ENCODE results near the gene LARGE1. TPM values are rescaled to one million over a fixed set of nuclear protein-coding genes. Genes with fewer than 3 reads are reported as not detected.

Gene LARGE1
- polyA plus RNA-seq, 1 experiment: 8.5 TPM

DNA sequence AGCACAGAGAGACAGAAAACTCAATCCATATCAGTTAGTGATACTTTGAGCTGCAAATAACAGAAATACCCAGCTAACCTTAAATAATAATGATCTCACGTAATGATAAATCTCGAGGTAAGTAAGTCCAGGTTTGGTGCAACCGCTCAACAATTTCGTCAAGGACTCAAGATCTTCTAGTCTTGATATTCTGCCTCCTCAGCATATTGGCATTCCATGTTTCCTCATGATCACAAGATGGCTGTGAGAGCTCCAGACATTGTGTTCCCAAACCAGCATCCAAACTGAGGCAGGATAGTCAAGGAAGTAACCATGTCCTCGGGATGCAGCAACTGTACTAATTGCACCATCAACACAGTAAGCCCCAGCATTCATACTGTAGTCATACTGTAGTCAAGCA is 7.5 kb upstream of the LARGE1 start:
- TF ChIP-seq, protein P1, sequence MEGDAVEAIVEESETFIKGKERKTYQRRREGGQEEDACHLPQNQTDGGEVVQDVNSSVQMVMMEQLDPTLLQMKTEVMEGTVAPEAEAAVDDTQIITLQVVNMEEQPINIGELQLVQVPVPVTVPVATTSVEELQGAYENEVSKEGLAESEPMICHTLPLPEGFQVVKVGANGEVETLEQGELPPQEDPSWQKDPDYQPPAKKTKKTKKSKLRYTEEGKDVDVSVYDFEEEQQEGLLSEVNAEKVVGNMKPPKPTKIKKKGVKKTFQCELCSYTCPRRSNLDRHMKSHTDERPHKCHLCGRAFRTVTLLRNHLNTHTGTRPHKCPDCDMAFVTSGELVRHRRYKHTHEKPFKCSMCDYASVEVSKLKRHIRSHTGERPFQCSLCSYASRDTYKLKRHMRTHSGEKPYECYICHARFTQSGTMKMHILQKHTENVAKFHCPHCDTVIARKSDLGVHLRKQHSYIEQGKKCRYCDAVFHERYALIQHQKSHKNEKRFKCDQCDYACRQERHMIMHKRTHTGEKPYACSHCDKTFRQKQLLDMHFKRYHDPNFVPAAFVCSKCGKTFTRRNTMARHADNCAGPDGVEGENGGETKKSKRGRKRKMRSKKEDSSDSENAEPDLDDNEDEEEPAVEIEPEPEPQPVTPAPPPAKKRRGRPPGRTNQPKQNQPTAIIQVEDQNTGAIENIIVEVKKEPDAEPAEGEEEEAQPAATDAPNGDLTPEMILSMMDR (IDR thresholded peaks at IDR 0.05; ENCODE audit: insufficient read depth, low read depth, low read length): no peak
- CTCF ChIA-PET: no interaction called here
- POLR2A ChIA-PET: no interaction called here

DNA sequence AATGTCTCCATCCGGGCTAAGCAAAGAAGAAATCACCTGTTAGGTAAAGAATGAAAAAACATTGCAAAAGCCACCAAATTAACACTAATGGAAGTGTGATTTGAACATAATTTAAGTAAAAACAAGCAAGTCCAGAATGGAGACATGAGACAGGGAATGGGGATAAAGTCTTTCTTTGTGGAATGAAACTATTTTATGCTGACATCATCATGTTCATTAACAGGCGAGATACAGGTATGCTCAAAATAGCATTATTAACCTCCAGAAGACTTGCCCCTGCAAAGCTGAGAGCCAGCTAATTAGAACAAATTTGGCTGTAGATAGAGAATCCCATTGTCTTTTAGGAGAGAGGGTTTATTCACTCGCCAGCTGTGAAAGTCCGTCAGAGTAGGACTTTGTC is 4.9 kb upstream of the LARGE1 start:
- Histone ChIP-seq H3K4me3 (ENCODE audit: low read depth, low read length) (no peak overlapping the region), H3K36me3 (ENCODE audit: control insufficient read depth, insufficient read depth, low read length) (no peaks in the 10 kb centered on the region), H3K27me3 (ENCODE audit: control insufficient read depth, insufficient read depth, low read length) (no peaks in the 10 kb centered on the region; the same call in 1 of the 2 replicates)
- POLR2A ChIA-PET: no interaction called here
- CTCF ChIA-PET: interaction anchor here (0.7 to 1.9 kb wide), 5 partner anchors 8 to 1230 kb away, joined by 3 to 7 read pairs (median 5); no protein-coding TSS in a partner anchor
- DNase-seq (ENCODE audit: low read depth): no peak
- TF ChIP-seq, protein P1 (IDR thresholded peaks at IDR 0.05; ENCODE audit: insufficient read depth, low read depth, low read length): no peak

More for the DNA sequence above, 7.5 kb upstream of the LARGE1 start:
- Histone ChIP-seq H3K4me3 (ENCODE audit: low read depth, low read length) (no peak overlapping the region), H3K27me3 (ENCODE audit: control insufficient read depth, insufficient read depth, low read length) (no peaks in the 10 kb centered on the region; the same call in 1 of the 2 replicates), H3K36me3 (ENCODE audit: control insufficient read depth, insufficient read depth, low read length) (no peaks in the 10 kb centered on the region)
- no peak for DNase-seq (ENCODE audit: low read depth)

DNA sequence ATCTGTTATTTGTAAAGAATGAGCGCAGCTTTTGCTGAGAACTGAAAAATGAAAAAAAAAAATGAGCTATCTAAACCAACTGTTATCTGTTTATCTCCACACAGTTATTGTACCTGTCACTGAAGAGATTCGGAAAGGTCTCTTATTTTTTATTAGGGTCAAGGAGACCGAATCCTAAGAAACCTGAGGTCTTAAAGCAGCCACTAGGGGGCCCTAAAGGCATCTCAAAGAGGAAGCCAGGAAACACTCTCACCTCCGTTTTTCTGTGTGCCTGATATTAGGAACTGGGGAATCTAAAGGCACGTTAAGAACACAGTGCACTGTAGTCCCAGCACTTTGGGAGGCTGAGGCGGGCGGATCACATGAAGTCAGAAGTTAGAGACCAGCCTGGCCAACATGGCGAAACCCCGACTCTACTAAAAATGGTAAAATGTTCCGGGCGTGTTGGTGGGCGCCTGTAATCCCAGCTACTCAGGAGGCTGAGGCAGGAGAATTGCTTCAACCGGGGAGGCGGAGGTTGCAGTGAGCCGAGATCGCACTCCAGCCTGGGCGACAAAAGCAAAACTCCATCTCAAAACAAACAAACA is 3.5 kb upstream of the LARGE1 start:
- CTCF ChIA-PET: interaction anchor here (0.6 to 4.8 kb wide), 25 partner anchors 9 to 1999 kb away, joined by 3 to 25 read pairs (median 4); no protein-coding TSS in a partner anchor
- Histone ChIP-seq H3K4me3 (ENCODE audit: low read depth, low read length) (no peak overlapping the region), H3K27me3 (ENCODE audit: control insufficient read depth, insufficient read depth, low read length) (no peaks in the 10 kb centered on the region; the same call in 1 of the 2 replicates)

DNA sequence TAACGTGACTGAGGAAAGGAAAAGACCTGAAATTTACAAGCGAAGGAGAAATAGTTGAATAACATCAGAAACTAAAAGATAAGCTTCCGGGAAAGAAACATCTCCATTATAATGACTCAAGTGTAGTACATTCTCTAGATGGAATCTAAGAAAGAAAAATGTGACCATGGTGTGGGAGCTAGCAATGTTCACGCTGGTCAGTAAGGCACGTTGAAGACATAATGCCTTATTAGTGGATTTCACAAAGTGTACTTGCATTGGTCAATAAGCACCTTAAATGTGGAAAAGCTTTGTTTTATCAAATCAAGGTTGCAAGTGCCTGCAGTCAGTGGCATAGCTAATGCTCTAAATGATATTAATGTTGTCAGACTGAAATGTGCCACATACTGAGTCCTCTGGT is 2.8 kb upstream of the LARGE1 start:
- Histone ChIP-seq H3K27me3 (ENCODE audit: control insufficient read depth, insufficient read depth, low read length) (no peaks in the 10 kb centered on the region; the same call in 1 of the 2 replicates), H3K4me3 (ENCODE audit: low read depth, low read length) (peak overlapping the region; percentile 56), H3K36me3 (ENCODE audit: control insufficient read depth, insufficient read depth, low read length) (no peaks in the 10 kb centered on the region)
- DNase-seq (ENCODE audit: low read depth): no peak
- TF ChIP-seq, protein P1 (IDR thresholded peaks at IDR 0.05; ENCODE audit: insufficient read depth, low read depth, low read length): no peak
- ChIA-PET POLR2A (interaction anchor here (0.7 kb wide), 1 partner anchor 246 kb away, joined by 6 read pairs; no protein-coding TSS in a partner anchor), CTCF (interaction anchor here (0.6 to 4.8 kb wide), 28 partner anchors 10 to 1236 kb away, joined by 3 to 25 read pairs (median 4); no protein-coding TSS in a partner anchor)

More for the DNA sequence above, 3.5 kb upstream of the LARGE1 start:
- no peak for DNase-seq (ENCODE audit: low read depth)
- TF ChIP-seq, protein P1 (IDR thresholded peaks at IDR 0.05; ENCODE audit: insufficient read depth, low read depth, low read length): peak; percentile 81
- POLR2A ChIA-PET: no interaction called here
- H3K36me3 ChIP-seq (ENCODE audit: control insufficient read depth, insufficient read depth, low read length): no peaks in the 10 kb centered on the region

DNA sequence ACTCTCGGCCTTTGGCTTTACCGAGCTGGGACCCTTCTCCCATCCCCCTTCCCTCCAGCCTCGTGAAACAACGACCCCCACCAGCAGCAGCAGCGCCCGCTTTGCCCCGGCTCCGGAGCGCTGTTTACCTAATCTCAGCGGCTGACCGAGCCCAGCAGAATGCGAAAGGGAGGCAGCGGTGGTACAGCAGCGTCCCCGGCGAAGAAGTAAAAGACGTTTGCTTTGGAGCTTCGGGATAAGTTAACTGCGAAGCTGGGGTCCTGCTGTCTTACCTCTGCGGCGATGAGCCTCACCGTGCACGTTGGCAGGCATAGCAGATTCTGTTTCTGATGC is 2.0 kb upstream of the LARGE1 start:
- ChIA-PET POLR2A (interaction anchor here (1.1 kb wide), 1 partner anchor 12 kb away, joined by 3 read pairs; no protein-coding TSS in a partner anchor), CTCF (interaction anchor here (0.7 to 4.8 kb wide), 26 partner anchors 11 to 1236 kb away, joined by 3 to 25 read pairs (median 4); no protein-coding TSS in a partner anchor)
- Histone ChIP-seq H3K27me3 (ENCODE audit: control insufficient read depth, insufficient read depth, low read length) (no peaks in the 10 kb centered on the region; the same call in 1 of the 2 replicates), H3K36me3 (ENCODE audit: control insufficient read depth, insufficient read depth, low read length) (no peaks in the 10 kb centered on the region), H3K4me3 (ENCODE audit: low read depth, low read length) (peak overlapping the region; percentile 56)
- TF ChIP-seq, protein P1 (IDR thresholded peaks at IDR 0.05; ENCODE audit: insufficient read depth, low read depth, low read length): no peak
- no peak for DNase-seq (ENCODE audit: low read depth)

Data from BJ (cell line).